ENCODE measurements around the gene FLT4. TPM values are rescaled to one million over a fixed set of nuclear protein-coding genes. Genes with fewer than 3 reads are reported as not detected.

FLT4 gene
- polyA plus RNA-seq, 1 donor (not counting 4 experiments of a cell fraction or from before 2014, with no cell fraction given), result not detected

GRCh38 chr5:180620014-180620413 is 29.4 kb downstream of the FLT4 start:
- Histone ChIP-seq H3K79me2 (ENCODE audit: control insufficient read depth, insufficient read depth, low read length) (no peaks in the 10 kb centered on the region), H3K9me1 (ENCODE audit: control insufficient read depth, extremely low read depth, insufficient read depth, low read length) (no peaks in the 10 kb centered on the region), H4K20me1 (ENCODE audit: control insufficient read depth, extremely low read depth, insufficient read depth, low read length) (no peaks in the 10 kb centered on the region), H3K27me3 (ENCODE audit: control insufficient read depth, extremely low read depth, insufficient read depth, low read length) (peaks cover 35% of the 10 kb centered on the region), H2AFZ (ENCODE audit: control insufficient read depth, low read length) (no peak overlapping the region), H3K9me3 (ENCODE audit: control insufficient read depth, low read depth, low read length) (no peaks in the 10 kb centered on the region), H3K27ac (ENCODE audit: control insufficient read depth, insufficient read depth, low read length) (no peak overlapping the region), H3K36me3 (ENCODE audit: control insufficient read depth in 2 of 2, extremely low read depth in 1 of 2, insufficient read depth in 2 of 2, low read length in 2 of 2) (no peaks in the 10 kb centered on the region), H3K4me1 (ENCODE audit: control insufficient read depth, extremely low read depth, insufficient read depth, low read length) (no peaks in the 10 kb centered on the region), H3K4me3 (ENCODE audit: control insufficient read depth in 2 of 3, extremely low read depth in 1 of 3, insufficient read depth in 2 of 3, low read depth in 1 of 3, low read length in 3 of 3) (no peak overlapping the region), H3K9ac (ENCODE audit: control insufficient read depth, extremely low read depth, insufficient read depth, low read length) (no peak overlapping the region), H3K4me2 (ENCODE audit: control insufficient read depth, extremely low read depth, insufficient read depth, low read depth, low read length) (no peak overlapping the region)
- dilution Hi-C loops (cut with MboI; ENCODE audit: extremely low pct_ligation_motif_present, low sequenced_read_pairs), result no loop called here
- FAIRE-seq (no peak), DNase-seq (ENCODE audit: low read depth, low spot score) (no peak)
- no peak for TF ChIP-seq EZH2 (IDR thresholded peaks at IDR 0.05; ENCODE audit: low read length)
- TF ChIP-seq, protein P1, sequence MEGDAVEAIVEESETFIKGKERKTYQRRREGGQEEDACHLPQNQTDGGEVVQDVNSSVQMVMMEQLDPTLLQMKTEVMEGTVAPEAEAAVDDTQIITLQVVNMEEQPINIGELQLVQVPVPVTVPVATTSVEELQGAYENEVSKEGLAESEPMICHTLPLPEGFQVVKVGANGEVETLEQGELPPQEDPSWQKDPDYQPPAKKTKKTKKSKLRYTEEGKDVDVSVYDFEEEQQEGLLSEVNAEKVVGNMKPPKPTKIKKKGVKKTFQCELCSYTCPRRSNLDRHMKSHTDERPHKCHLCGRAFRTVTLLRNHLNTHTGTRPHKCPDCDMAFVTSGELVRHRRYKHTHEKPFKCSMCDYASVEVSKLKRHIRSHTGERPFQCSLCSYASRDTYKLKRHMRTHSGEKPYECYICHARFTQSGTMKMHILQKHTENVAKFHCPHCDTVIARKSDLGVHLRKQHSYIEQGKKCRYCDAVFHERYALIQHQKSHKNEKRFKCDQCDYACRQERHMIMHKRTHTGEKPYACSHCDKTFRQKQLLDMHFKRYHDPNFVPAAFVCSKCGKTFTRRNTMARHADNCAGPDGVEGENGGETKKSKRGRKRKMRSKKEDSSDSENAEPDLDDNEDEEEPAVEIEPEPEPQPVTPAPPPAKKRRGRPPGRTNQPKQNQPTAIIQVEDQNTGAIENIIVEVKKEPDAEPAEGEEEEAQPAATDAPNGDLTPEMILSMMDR (optimal IDR thresholded peaks at IDR 0.05 in 1 of 3, IDR thresholded peaks at IDR 0.05 in 1 of 3, conservative IDR thresholded peaks at IDR 0.05 in 1 of 3; ENCODE audit: extremely low read depth in 1 of 3, insufficient read depth in 2 of 3, low read length in 3 of 3), result no peak

DNA sequence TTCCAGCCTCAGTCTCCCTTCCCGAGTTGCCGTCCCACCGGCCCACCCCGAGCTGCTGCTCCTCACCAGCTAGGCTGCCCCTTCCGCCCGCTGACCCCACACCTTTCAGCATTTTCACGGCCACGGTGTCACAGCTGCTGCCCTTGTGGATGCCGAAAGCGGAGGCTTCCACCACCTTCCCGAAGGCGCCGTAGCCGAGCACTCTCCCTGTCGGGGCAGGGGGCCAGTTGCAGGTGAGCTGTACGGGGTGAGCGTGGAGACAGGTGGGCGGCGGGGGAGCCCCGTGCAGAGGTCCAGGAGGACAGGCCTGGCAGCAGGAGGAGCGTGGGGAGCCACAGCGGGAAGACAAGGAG is 29.9 kb downstream of the FLT4 start:
- dilution Hi-C loops (cut with MboI; ENCODE audit: extremely low pct_ligation_motif_present, low sequenced_read_pairs), result no loop called here
- Histone ChIP-seq H3K27me3 (ENCODE audit: control insufficient read depth, extremely low read depth, insufficient read depth, low read length) (peaks cover 35% of the 10 kb centered on the region), H3K9me3 (ENCODE audit: control insufficient read depth, low read depth, low read length) (no peaks in the 10 kb centered on the region), H3K4me2 (ENCODE audit: control insufficient read depth, extremely low read depth, insufficient read depth, low read depth, low read length) (peak overlapping the region; percentile 60), H3K9ac (ENCODE audit: control insufficient read depth, extremely low read depth, insufficient read depth, low read length) (no peak overlapping the region), H3K36me3 (ENCODE audit: control insufficient read depth in 2 of 2, extremely low read depth in 1 of 2, insufficient read depth in 2 of 2, low read length in 2 of 2) (no peaks in the 10 kb centered on the region), H3K4me1 (ENCODE audit: control insufficient read depth, extremely low read depth, insufficient read depth, low read length) (no peaks in the 10 kb centered on the region), H3K4me3 (ENCODE audit: control insufficient read depth in 2 of 3, extremely low read depth in 1 of 3, insufficient read depth in 2 of 3, low read depth in 1 of 3, low read length in 3 of 3) (no peak overlapping the region), H3K9me1 (ENCODE audit: control insufficient read depth, extremely low read depth, insufficient read depth, low read length) (no peaks in the 10 kb centered on the region), H4K20me1 (ENCODE audit: control insufficient read depth, extremely low read depth, insufficient read depth, low read length) (no peaks in the 10 kb centered on the region), H3K79me2 (ENCODE audit: control insufficient read depth, insufficient read depth, low read length) (no peaks in the 10 kb centered on the region), H2AFZ (ENCODE audit: control insufficient read depth, low read length) (no peak overlapping the region), H3K27ac (ENCODE audit: control insufficient read depth, insufficient read depth, low read length) (no peak overlapping the region)
- DNase-seq (ENCODE audit: low read depth, low spot score) (no peak), FAIRE-seq (no peak)
- TF ChIP-seq, protein P1 (optimal IDR thresholded peaks at IDR 0.05 in 1 of 3, IDR thresholded peaks at IDR 0.05 in 1 of 3, conservative IDR thresholded peaks at IDR 0.05 in 1 of 3; ENCODE audit: extremely low read depth in 1 of 3, insufficient read depth in 2 of 3, low read length in 3 of 3), result no peak
- TF ChIP-seq EZH2 (IDR thresholded peaks at IDR 0.05; ENCODE audit: low read length), result peak; percentile 50
